Measurements from ENCODE around the gene CFAP46. TPM values are rescaled to one million over a fixed set of nuclear protein-coding genes. Genes with fewer than 3 reads are reported as not detected.

Gene CFAP46
- total and polyA plus RNA-seq, 4 donors = 3.1 to 18.8 (median 7.1) TPM

DNA sequence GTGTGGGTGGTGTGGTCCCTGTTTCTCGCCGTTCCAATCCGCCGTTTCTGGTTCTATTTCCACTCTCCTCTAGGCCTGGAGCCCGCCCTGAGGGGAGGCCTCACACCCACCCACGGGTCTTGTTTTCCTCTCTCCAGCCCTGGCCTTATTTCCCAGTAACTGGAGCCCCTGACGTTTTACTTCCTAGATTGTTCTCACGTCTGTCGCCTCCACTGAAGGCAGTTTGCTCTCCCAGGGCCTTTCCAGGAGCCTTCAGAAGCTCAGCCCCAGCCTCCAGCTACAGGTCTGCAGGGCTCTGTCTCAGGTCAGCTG, 30.6 kb downstream of the CFAP46 start:
- Histone ChIP-seq H3K4me1 (ENCODE audit: control insufficient read depth in 5 of 5, insufficient read depth in 5 of 5, low read length in 5 of 5) (no peaks in the 10 kb centered on the region), H3K9ac (ENCODE audit: insufficient read depth in 1 of 2, low read length in 2 of 2) (no peak overlapping the region), H3K9me3 (ENCODE audit: control insufficient read depth in 4 of 4, insufficient read depth in 3 of 4, low read length in 3 of 4) (peaks cover 0 to 3% (median 0%) of the 10 kb centered on the region in 4 donors), H3K27ac (ENCODE audit: low read depth in 1 of 2, low read length in 1 of 2) (no peak overlapping the region), H3K27me3 (ENCODE audit: control insufficient read depth in 3 of 3, insufficient read depth in 3 of 3, low read length in 2 of 3) (no peaks in the 10 kb centered on the region), H3K4me3 (no peak overlapping the region), H3K36me3 (ENCODE audit: control insufficient read depth in 4 of 4, insufficient read depth in 4 of 4, low read length in 4 of 4) (no peaks in the 10 kb centered on the region)
- DNase-seq = peak in 1 of 3 donors; percentile 13
- 57 to 77% methylated on average over 9 of the region's 9 CpGs for WGBS, 2 donors
- TF ChIP-seq, protein P1, sequence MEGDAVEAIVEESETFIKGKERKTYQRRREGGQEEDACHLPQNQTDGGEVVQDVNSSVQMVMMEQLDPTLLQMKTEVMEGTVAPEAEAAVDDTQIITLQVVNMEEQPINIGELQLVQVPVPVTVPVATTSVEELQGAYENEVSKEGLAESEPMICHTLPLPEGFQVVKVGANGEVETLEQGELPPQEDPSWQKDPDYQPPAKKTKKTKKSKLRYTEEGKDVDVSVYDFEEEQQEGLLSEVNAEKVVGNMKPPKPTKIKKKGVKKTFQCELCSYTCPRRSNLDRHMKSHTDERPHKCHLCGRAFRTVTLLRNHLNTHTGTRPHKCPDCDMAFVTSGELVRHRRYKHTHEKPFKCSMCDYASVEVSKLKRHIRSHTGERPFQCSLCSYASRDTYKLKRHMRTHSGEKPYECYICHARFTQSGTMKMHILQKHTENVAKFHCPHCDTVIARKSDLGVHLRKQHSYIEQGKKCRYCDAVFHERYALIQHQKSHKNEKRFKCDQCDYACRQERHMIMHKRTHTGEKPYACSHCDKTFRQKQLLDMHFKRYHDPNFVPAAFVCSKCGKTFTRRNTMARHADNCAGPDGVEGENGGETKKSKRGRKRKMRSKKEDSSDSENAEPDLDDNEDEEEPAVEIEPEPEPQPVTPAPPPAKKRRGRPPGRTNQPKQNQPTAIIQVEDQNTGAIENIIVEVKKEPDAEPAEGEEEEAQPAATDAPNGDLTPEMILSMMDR (IDR thresholded peaks at IDR 0.05; ENCODE audit: control extremely low read depth, extremely low read depth) = no peak
- ATAC-seq (ENCODE audit: insufficient read depth, low FRiP score) = no peak

DNA sequence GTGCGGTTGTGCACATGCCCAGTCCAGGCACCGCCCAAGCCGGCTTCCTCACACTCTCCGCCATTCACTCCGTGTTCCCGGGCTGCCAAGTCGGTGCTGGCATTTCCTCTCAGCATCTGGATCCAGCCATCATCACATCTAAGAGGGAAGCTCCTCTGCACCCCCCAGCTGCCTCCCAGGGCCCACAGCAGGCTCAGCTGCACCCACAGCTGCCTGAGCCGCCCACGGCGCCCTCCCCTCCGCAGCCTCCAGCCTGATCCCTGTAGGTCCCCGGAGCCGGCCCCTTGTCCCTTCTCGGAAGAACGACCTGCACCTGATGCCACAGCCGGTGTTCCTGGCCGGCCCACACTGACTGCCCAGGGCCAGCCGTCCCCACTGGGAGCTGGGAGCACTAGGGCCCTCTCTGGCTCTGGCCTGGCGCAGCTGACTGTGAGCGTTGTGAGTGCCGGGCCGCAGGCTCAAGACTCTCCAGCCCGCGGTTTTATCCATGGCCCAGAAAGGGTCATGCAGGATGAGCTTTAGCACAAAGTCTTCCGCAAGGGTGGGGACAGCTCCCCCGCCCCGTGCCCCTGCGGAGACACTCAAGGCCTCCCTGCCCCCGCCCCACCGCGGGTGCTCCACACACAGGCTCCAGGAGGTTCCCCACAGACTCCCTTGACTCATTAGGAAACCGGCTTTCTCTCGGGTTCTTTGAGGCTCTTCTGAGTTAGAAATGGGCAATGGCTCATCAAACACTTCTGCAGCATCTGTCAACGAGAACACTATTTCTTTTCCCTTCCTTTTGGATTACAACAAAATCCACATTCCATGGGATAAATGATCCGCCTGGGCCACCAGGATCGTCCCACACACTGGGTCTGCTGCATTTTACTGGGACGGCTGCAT, 31.2 kb downstream of the CFAP46 start:
- Histone ChIP-seq H3K36me3 (ENCODE audit: control insufficient read depth in 4 of 4, insufficient read depth in 4 of 4, low read length in 4 of 4) (no peaks in the 10 kb centered on the region), H3K4me3 (no peak overlapping the region), H3K9ac (ENCODE audit: insufficient read depth in 1 of 2, low read length in 2 of 2) (no peak overlapping the region), H3K27ac (ENCODE audit: low read depth in 1 of 2, low read length in 1 of 2) (no peak overlapping the region), H3K4me1 (ENCODE audit: control insufficient read depth in 5 of 5, insufficient read depth in 5 of 5, low read length in 5 of 5) (no peaks in the 10 kb centered on the region), H3K27me3 (ENCODE audit: control insufficient read depth in 3 of 3, insufficient read depth in 3 of 3, low read length in 2 of 3) (no peaks in the 10 kb centered on the region), H3K9me3 (ENCODE audit: control insufficient read depth in 4 of 4, insufficient read depth in 3 of 4, low read length in 3 of 4) (peaks cover 0 to 4% (median 0%) of the 10 kb centered on the region in 4 donors)
- TF ChIP-seq, protein P1 (IDR thresholded peaks at IDR 0.05; ENCODE audit: control extremely low read depth, extremely low read depth) = no peak
- WGBS, 2 donors = 68 to 73% methylated on average over 37 of the region's 37 CpGs
- ATAC-seq (ENCODE audit: insufficient read depth, low FRiP score) (no peak), DNase-seq (no peak)

DNA sequence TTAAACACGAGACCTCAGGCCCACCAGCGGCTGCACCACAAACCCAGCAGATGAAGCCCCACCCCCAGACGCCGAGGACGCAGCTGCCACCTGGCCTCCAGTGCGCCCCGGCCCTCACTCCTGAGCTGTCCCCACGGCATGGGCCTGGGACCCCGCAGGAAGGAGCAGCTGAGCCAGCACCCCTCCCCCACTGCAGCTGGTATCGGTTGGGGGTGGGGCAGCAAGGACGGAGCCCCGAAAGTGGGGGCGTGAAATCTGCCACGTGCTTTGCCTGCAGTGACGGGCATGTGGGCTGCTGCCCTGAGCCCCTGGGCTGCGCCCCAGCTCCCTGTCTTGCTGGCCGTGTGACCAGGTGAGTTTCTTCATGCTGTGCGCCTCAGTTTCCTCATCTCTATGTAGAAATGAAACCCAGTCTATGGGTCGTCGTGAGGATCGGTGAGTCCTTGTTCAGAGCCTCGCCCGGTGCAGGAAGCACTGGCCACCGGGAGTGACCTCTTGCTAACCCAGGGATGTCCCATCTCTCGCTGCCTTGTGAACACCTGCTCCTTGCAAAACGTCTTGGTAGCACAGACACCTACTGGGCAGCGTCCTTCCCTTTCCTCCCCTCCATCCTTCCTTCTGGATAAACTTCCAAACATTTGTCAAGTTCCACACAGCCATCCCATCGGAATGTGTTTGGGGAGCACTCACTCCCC, 32.0 kb downstream of the CFAP46 start:
- Histone ChIP-seq H3K4me1 (ENCODE audit: control insufficient read depth in 5 of 5, insufficient read depth in 5 of 5, low read length in 5 of 5) (no peaks in the 10 kb centered on the region), H3K27ac (ENCODE audit: low read depth in 1 of 2, low read length in 1 of 2) (no peak overlapping the region), H3K27me3 (ENCODE audit: control insufficient read depth in 3 of 3, insufficient read depth in 3 of 3, low read length in 2 of 3) (no peaks in the 10 kb centered on the region), H3K9me3 (ENCODE audit: control insufficient read depth in 4 of 4, insufficient read depth in 3 of 4, low read length in 3 of 4) (peaks cover 0 to 8% (median 0%) of the 10 kb centered on the region in 4 donors), H3K4me3 (no peak overlapping the region), H3K9ac (ENCODE audit: insufficient read depth in 1 of 2, low read length in 2 of 2) (no peak overlapping the region), H3K36me3 (ENCODE audit: control insufficient read depth in 4 of 4, insufficient read depth in 4 of 4, low read length in 4 of 4) (no peaks in the 10 kb centered on the region)
- DNase-seq (no peak), ATAC-seq (ENCODE audit: insufficient read depth, low FRiP score) (no peak)
- TF ChIP-seq, protein P1 (IDR thresholded peaks at IDR 0.05; ENCODE audit: control extremely low read depth, extremely low read depth) = no peak
- WGBS, 2 donors = 80 to 87% methylated on average over 28 of the region's 28 CpGs

All from lung (tissue), 12 donors.